Fibroblast of mammary gland (primary cell): ENCODE data around the gene SPRED1.
A peak's percentile ranks its signal among the peaks of the same experiment; 100 is the strongest.

Experiments
- DNase-seq: peaks from one replicate; pipeline ENCODE4 v3.0.0-alpha.2; 2010; ENCODE audit warnings: low read depth
- H3K4me3 ChIP-seq: 2 replicates; pipeline ENCODE4 v1.5.1; 2011; ENCODE audit warnings: low read depth, mild to moderate bottlenecking, low read length, moderate library complexity; ENCODE audit not compliant: control insufficient read depth
- TF ChIP-seq, protein P1 (sequence below): conservative IDR thresholded peaks from 2 replicates; pipeline ENCODE4 v1.5.1; 2011; ENCODE audit warnings: low read depth, low read length, inconsistent platforms; ENCODE audit not compliant: control insufficient read depth, insufficient read depth

The SPRED1 gene

DNA sequence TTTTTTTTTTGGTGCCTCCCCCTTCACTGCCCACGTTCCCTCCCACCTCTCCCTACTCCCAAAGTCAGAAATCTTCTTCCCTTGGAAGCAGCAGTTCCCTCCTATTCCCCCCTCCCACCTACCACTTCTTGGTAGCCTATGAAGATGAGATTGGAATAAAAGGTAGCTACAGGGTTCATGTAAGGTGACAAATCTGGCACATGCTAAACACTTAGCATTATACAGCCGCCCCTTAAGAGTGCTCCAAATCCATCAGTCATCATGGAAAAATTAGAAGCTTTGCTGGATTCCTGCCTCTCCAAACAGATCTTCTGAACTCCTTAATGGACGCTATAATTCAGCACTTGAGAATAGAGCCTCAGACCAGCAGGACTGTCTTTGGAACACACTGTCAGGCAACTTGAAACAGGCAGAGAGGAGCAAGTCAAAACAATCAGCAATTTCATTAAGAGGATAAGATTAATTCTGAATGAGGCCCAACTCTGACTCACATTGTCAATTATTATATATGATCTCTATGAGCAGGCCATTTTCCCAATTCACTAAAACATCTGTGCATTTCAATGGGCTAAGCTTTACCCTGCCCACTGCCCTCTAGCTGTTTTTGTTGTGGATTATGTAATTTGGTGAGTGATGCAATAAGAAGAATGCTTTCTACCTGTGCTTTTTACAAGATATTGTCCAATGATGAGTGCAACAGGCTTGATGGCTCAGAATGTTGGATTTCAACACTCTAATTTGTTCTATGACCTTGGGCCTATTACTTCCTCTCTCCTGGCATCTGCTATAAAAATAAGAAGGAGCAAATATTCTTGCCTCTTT lies 34.6 kb upstream of the SPRED1 start:
- TF ChIP-seq, protein P1, sequence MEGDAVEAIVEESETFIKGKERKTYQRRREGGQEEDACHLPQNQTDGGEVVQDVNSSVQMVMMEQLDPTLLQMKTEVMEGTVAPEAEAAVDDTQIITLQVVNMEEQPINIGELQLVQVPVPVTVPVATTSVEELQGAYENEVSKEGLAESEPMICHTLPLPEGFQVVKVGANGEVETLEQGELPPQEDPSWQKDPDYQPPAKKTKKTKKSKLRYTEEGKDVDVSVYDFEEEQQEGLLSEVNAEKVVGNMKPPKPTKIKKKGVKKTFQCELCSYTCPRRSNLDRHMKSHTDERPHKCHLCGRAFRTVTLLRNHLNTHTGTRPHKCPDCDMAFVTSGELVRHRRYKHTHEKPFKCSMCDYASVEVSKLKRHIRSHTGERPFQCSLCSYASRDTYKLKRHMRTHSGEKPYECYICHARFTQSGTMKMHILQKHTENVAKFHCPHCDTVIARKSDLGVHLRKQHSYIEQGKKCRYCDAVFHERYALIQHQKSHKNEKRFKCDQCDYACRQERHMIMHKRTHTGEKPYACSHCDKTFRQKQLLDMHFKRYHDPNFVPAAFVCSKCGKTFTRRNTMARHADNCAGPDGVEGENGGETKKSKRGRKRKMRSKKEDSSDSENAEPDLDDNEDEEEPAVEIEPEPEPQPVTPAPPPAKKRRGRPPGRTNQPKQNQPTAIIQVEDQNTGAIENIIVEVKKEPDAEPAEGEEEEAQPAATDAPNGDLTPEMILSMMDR, result no peak
- H3K4me3 ChIP-seq, result no peak overlapping the region
- DNase-seq, result peak; percentile 57

DNA sequence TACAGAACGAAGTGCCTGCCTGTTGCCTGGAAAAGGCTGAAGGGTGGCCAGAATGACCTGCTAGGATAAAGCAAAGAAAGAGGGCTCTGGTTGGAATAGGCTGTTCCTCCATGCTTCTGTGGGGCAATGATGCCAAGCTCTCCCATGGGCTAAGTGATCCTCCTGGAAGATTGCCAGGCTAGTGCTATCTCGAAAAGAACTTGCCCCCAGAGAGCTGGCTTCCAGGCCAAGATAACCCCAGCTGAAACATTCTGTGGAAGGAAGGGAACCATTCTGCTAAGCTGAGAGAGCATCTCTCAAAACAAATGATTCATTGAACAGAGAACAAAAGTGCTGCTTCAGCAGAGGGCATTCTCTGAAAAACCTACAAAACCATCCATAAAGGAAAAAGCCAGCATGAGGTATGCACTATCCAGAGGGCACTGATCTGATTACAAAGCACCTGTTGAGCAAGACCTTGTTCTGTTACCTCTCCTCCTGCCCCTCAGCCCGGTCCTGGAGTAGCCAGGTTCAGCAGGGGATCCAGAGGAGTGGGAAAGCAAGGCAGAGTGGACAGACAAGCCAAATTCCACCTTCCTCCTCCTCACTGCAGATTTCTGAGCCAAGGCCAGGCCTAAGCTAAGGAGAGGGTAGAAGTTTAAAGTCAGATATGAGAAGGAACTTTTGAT lies 31.9 kb upstream of the SPRED1 start:
- H3K4me3 ChIP-seq, result no peak overlapping the region
- TF ChIP-seq, protein P1, result no peak
- no peak for DNase-seq

DNA sequence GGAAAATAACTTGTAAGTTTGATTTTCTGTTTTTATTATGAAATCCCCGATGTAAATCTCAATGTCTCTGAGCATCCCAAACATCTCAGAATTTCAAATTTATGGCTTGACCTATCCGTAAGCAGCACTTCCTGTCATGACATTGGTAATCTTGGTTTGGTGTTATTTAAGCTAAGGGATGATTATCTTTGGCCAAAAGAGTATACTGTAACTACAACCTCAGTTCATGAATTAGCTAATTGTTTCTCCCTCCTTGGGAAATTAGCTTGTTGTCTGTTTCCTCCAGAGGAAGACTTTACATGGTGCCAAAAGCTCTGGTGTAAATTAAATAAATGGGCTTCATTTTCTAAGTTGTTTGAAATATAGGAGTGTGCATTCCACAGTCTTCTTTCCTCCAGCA lies 28.1 kb upstream of the SPRED1 start:
- no peak for DNase-seq
- TF ChIP-seq, protein P1, result no peak

DNA sequence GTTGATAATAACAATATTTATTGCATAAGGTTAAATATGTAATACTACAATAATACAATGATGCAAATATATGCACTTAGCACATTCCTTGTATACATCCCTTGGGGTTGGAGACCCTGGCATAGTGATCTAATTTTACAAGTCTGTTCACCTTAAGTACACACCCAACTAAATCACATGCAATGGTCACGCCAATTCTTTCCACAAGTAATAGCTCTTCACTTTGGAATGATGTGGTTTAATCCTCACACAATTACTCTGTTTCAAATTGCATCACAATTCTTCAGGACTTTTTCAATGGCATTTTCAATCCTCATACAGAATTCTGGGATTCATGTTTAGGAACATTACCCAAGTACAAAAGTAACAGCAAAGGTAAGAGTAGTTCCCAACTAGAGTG lies 27.3 kb upstream of the SPRED1 start:
- no peak for DNase-seq
- TF ChIP-seq, protein P1, result no peak
- H3K4me3 ChIP-seq, result no peak overlapping the region

More for the DNA sequence above, 28.1 kb upstream of the SPRED1 start:
- H3K4me3 ChIP-seq, result no peak overlapping the region

DNA sequence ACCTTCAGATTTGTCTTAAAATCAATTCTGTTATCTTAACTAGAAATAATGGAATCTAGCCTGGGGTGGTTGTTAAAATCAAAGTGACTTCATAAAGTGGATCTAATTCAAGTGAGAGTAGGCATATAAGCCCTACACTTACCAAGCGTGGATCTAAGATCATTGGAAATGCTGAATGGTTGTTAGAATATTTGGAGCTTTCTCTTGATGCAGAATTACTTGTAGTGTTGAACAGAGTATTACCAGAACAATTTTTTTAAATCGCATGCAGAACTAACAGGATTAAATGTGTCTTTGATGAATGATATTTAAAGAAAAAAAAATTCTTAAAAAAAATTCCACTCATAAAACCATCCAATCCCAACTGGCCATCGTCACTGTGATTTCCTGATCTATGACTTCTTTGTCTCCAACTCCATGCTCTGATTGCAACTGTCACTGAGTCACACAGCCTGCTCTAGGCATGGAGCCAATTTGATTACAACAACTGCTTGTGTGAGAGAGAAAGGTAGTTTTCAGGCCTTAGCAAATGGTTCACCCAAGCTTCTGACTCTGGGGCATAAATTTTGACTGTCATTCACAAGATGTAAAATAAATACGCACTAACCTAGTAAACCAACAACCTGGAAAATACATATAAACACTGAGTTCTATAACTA lies 25.9 kb upstream of the SPRED1 start:
- TF ChIP-seq, protein P1, result no peak
- DNase-seq, result peak; percentile 91
- no peak overlapping the region for H3K4me3 ChIP-seq

DNA sequence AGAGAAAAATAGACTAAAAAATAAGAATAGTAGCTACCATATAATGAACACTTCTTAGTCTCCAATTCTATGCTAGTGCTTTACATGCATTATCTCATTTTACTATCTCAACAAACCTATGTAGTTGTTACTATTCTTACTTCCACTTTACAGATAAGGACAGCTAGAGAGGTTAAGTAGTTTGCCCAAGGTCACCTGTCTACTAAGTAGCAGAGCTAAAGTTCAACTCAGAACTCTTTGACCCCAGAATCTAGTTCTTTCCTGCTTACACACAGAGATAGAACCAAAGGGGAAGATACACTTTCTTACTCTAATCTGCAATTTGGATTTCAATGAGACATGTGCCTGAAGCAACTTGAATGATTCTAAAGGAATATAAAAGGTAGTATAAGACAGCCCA lies 24.7 kb upstream of the SPRED1 start:
- no peak for DNase-seq
- H3K4me3 ChIP-seq, result no peak overlapping the region
- TF ChIP-seq, protein P1, result no peak
